ENCODE results near the gene LMOD2.

Gene LMOD2

DNA sequence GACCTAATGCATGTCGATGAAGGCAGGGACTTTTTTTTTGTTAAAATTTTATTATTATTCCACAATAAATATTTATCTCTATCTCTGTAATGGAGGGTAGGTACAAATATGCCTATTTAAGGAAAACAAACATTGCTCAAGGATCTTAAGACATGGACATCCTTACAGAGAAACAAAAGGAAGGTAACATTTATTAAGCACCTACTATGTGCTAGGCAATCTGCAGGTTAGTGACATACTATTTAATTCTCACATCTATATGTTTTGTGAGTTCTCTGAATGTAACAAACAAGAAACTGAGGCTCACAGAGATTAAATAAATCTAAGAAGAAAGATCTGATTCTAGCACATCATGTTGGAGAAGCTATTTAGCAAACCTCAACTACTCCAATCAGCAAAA lies 32.1 kb downstream of the LMOD2 start:
- no peaks in the 10 kb centered on the region for H3K4me1 ChIP-seq
- TF ChIP-seq, protein P1, sequence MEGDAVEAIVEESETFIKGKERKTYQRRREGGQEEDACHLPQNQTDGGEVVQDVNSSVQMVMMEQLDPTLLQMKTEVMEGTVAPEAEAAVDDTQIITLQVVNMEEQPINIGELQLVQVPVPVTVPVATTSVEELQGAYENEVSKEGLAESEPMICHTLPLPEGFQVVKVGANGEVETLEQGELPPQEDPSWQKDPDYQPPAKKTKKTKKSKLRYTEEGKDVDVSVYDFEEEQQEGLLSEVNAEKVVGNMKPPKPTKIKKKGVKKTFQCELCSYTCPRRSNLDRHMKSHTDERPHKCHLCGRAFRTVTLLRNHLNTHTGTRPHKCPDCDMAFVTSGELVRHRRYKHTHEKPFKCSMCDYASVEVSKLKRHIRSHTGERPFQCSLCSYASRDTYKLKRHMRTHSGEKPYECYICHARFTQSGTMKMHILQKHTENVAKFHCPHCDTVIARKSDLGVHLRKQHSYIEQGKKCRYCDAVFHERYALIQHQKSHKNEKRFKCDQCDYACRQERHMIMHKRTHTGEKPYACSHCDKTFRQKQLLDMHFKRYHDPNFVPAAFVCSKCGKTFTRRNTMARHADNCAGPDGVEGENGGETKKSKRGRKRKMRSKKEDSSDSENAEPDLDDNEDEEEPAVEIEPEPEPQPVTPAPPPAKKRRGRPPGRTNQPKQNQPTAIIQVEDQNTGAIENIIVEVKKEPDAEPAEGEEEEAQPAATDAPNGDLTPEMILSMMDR (IDR thresholded peaks at IDR 0.05; ENCODE audit: low read depth, low read length), result no peak
- peaks cover 33% of the 10 kb centered on the region for H3K36me3 ChIP-seq
- DNase-seq, result no peak
- H3K9me3 ChIP-seq, result no peaks in the 10 kb centered on the region
- no peaks in the 10 kb centered on the region for H3K27me3 ChIP-seq
- no peak overlapping the region for H3K4me3 ChIP-seq (ENCODE audit: low read depth, low read length)

DNA sequence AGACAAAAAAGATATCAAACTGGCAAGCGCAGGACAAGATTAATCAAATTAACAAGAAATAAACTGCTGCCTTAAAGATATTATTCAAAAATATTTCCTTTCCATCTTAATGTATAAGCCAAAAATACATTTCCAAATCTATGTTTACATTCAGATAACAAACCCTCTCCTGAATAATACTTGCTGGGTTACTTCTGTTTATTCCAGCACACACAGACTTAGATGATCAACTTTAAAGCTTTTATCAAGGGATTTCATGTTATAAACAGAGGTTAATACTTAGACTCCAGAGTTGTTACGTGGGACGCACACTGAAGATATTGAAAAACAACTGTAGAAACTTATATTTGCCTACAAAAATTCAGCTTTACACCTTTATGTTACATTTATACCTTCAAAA lies 33.6 kb downstream of the LMOD2 start:
- DNase-seq, result no peak
- H3K27me3 ChIP-seq, result no peaks in the 10 kb centered on the region
- no peaks in the 10 kb centered on the region for H3K9me3 ChIP-seq
- peaks cover 26% of the 10 kb centered on the region for H3K36me3 ChIP-seq
- H3K4me1 ChIP-seq, result no peaks in the 10 kb centered on the region
- no peak overlapping the region for H3K4me3 ChIP-seq (ENCODE audit: low read depth, low read length)
- TF ChIP-seq, protein P1 (IDR thresholded peaks at IDR 0.05; ENCODE audit: low read depth, low read length), result no peak

DNA sequence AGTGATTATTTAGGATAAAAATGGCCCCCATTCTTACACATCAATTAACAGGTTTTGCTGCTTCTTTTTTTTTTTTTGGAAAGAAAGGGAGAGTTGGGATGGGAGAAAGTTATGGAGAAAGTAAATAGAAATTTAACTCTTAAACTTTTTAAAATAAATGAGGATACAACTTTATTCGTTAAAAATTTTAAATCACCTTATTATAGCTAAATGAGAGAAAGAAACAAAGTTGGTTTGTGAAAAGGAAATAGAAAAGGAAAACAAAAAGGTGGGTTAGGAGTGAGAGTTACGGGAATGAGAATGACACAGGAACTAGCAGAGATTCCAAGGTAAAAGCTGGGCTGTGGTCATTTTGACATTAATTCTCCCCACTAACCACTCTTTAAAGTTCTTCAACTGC lies 34.9 kb downstream of the LMOD2 start:
- Histone ChIP-seq H3K27me3 (no peaks in the 10 kb centered on the region), H3K36me3 (peaks cover 29% of the 10 kb centered on the region), H3K4me3 (ENCODE audit: low read depth, low read length) (no peak overlapping the region), H3K4me1 (no peaks in the 10 kb centered on the region), H3K9me3 (no peaks in the 10 kb centered on the region)
- TF ChIP-seq, protein P1 (IDR thresholded peaks at IDR 0.05; ENCODE audit: low read depth, low read length), result no peak
- no peak for DNase-seq

DNA sequence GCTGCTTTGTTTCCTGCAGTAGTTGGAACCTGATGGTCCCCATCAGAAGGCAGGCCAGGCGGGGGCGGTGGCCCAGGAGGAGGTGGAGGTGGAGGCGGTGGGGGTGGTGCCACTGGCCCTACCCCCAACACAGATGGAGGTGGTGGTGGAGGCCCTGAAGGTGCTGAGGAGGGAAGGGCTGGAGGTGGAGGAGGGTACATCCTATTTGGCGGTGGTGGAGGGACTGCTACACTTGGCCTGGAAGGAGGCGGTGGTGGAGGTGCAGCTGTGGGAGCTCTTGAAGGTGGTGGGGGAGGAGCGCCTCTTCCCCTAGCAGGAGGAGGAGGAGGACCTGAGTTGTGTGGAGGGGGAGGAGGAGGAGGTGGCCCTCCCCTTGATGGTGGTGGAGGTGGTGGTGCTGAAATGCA lies 36.8 kb downstream of the LMOD2 start:
- Histone ChIP-seq H3K36me3 (peaks cover 28% of the 10 kb centered on the region), H3K4me1 (no peaks in the 10 kb centered on the region)
- TF ChIP-seq, protein P1 (IDR thresholded peaks at IDR 0.05; ENCODE audit: low read depth, low read length), result no peak

DNA sequence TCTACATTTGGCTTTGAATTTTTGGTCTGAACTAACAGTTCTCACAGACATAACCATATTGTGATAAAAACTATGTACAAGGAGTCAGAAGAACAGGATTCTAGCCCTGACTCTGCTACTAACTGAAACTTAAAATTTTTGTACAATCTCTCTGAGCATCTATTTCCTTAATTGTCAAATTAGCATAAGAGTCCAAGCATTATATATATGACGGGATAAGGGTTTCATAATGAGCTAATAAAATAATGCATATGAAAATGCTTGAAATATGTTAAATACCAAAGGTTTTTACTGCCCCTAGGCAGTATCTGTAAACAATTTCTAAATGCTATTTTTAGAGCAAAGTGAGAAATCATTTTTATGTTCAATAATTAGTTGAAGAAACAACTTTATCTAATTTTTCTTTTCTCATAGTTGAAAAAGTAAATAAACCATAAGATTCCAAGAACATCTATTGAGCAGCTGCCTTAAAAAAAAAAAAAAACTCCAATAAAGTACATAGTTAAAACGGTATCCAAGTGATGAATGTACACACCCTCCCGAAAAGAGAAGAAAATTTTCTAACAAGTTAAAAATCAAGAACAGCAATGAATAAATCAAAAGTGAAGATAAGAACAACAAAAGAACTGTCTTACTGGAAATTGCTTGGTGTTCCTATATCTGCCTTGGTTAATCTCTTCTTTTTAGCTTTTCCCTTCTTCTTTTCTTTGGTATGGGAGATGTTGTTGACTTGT lies 40.4 kb downstream of the LMOD2 start:
- Histone ChIP-seq H3K4me3 (ENCODE audit: low read depth, low read length) (no peak overlapping the region), H3K4me1 (no peaks in the 10 kb centered on the region), H3K36me3 (peaks cover 23% of the 10 kb centered on the region)

More for the DNA sequence above, 36.8 kb downstream of the LMOD2 start:
- no peaks in the 10 kb centered on the region for H3K9me3 ChIP-seq
- DNase-seq, result no peak
- H3K27me3 ChIP-seq, result no peaks in the 10 kb centered on the region
- no peak overlapping the region for H3K4me3 ChIP-seq (ENCODE audit: low read depth, low read length)

More for the DNA sequence above, 40.4 kb downstream of the LMOD2 start:
- TF ChIP-seq, protein P1 (IDR thresholded peaks at IDR 0.05; ENCODE audit: low read depth, low read length), result no peak
- no peaks in the 10 kb centered on the region for H3K9me3 ChIP-seq
- no peaks in the 10 kb centered on the region for H3K27me3 ChIP-seq
- DNase-seq, result no peak
